Measurements from ENCODE around the gene ADAMTSL1.

Gene ADAMTSL1

DNA sequence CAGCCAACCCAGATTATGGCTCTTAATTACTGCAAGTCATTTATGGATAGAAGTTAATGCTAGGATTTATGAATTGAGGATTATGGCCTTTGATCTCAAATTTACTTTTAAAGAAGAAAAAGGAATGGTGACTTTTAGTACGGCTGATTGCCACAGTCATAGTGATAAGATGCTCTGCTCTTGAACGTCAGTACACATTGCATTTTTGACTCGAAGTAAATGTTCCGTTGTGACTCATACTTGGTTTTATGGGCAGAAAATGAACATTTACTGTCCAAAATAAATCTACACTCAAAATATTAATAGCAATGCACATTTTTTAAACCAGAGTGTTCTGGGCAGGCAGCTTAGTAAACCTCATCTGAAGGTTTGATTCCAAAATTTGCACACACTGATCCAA, 830 bp downstream of the ADAMTSL1 start:
- H3K9ac ChIP-seq, result no peak overlapping the region
- H3K27ac ChIP-seq, result no peak overlapping the region
- H3K27me3 ChIP-seq (ENCODE audit: insufficient read depth, low read depth), result no peaks in the 10 kb centered on the region
- no peak overlapping the region for H3K4me2 ChIP-seq
- no peaks in the 10 kb centered on the region for H4K20me1 ChIP-seq (ENCODE audit: insufficient read depth)
- no peaks in the 10 kb centered on the region for H3K79me2 ChIP-seq (ENCODE audit: insufficient read depth, low read depth)
- TF ChIP-seq, protein P1, sequence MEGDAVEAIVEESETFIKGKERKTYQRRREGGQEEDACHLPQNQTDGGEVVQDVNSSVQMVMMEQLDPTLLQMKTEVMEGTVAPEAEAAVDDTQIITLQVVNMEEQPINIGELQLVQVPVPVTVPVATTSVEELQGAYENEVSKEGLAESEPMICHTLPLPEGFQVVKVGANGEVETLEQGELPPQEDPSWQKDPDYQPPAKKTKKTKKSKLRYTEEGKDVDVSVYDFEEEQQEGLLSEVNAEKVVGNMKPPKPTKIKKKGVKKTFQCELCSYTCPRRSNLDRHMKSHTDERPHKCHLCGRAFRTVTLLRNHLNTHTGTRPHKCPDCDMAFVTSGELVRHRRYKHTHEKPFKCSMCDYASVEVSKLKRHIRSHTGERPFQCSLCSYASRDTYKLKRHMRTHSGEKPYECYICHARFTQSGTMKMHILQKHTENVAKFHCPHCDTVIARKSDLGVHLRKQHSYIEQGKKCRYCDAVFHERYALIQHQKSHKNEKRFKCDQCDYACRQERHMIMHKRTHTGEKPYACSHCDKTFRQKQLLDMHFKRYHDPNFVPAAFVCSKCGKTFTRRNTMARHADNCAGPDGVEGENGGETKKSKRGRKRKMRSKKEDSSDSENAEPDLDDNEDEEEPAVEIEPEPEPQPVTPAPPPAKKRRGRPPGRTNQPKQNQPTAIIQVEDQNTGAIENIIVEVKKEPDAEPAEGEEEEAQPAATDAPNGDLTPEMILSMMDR (conservative IDR thresholded peaks at IDR 0.05; ENCODE audit: low read depth, low read length), result no peak
- H3K4me1 ChIP-seq (ENCODE audit: low read depth, poor library complexity, severe bottlenecking), result no peaks in the 10 kb centered on the region
- H3K4me3 ChIP-seq (IDR thresholded peaks at IDR 0.05; ENCODE audit: insufficient read depth, low read depth, low read length), result no peak overlapping the region
- no peak overlapping the region for H2AFZ ChIP-seq (ENCODE audit: low read depth)
- H3K36me3 ChIP-seq (ENCODE audit: insufficient read depth), result no peaks in the 10 kb centered on the region

DNA sequence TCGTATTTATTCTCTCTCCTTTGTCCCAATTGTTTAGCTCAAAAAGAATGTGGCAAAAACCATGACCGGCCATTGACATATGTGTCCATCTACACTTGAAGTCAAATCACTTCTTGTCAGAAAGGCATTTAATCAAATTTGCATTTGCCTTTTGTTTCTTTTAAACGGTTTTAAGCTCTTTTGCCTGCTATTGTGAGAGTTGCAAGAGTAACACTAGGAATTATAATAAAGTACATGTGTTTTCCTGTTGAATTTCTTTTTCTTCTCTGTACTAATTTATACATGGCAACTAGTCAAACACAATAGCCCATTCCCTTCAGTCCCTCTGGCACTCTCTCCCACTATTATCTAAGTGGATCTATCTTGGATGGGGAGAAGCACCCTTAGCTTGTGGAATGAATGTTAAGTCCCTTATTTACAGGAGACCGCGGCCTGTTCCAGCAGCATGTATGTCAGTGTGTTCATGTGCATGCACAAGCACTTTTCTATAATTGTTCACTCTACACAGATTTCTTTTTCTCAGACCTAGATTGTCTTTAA, 3.2 kb downstream of the ADAMTSL1 start:
- Histone ChIP-seq H3K4me1 (ENCODE audit: low read depth, poor library complexity, severe bottlenecking) (no peaks in the 10 kb centered on the region), H3K4me2 (no peak overlapping the region), H3K79me2 (ENCODE audit: insufficient read depth, low read depth) (no peaks in the 10 kb centered on the region), H3K36me3 (ENCODE audit: insufficient read depth) (no peaks in the 10 kb centered on the region), H3K9ac (no peak overlapping the region), H3K27me3 (ENCODE audit: insufficient read depth, low read depth) (no peaks in the 10 kb centered on the region), H4K20me1 (ENCODE audit: insufficient read depth) (no peaks in the 10 kb centered on the region), H3K27ac (no peak overlapping the region), H3K4me3 (IDR thresholded peaks at IDR 0.05; ENCODE audit: insufficient read depth, low read depth, low read length) (no peak overlapping the region), H2AFZ (ENCODE audit: low read depth) (no peak overlapping the region)
- TF ChIP-seq, protein P1 (conservative IDR thresholded peaks at IDR 0.05; ENCODE audit: low read depth, low read length), result no peak

DNA sequence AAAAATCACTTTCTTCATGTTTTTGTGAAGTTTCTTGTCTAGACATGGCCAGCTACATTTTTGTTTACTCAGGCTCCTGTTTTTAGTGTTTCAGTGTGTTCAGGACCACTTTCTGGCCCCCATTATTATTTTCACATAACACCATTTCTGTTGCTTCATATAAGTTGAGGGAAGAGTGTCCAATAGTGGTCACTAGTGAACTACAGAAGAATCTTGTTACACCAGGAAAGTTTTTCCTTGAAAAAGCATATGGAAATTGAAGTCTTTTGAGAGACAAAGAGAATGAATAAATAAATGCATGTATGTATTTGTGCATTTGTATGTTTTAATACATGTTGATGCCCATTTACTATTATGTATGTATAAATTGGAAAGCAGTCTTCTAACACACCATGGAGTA, 3.8 kb downstream of the ADAMTSL1 start:
- H2AFZ ChIP-seq (ENCODE audit: low read depth), result no peak overlapping the region
- no peaks in the 10 kb centered on the region for H3K36me3 ChIP-seq (ENCODE audit: insufficient read depth)
- no peak overlapping the region for H3K4me2 ChIP-seq
- no peaks in the 10 kb centered on the region for H3K27me3 ChIP-seq (ENCODE audit: insufficient read depth, low read depth)
- no peak overlapping the region for H3K4me3 ChIP-seq (IDR thresholded peaks at IDR 0.05; ENCODE audit: insufficient read depth, low read depth, low read length)
- H4K20me1 ChIP-seq (ENCODE audit: insufficient read depth), result no peaks in the 10 kb centered on the region
- TF ChIP-seq, protein P1 (conservative IDR thresholded peaks at IDR 0.05; ENCODE audit: low read depth, low read length), result no peak
- no peaks in the 10 kb centered on the region for H3K4me1 ChIP-seq (ENCODE audit: low read depth, poor library complexity, severe bottlenecking)
- no peak overlapping the region for H3K27ac ChIP-seq
- no peaks in the 10 kb centered on the region for H3K79me2 ChIP-seq (ENCODE audit: insufficient read depth, low read depth)
- H3K9ac ChIP-seq, result no peak overlapping the region

DNA sequence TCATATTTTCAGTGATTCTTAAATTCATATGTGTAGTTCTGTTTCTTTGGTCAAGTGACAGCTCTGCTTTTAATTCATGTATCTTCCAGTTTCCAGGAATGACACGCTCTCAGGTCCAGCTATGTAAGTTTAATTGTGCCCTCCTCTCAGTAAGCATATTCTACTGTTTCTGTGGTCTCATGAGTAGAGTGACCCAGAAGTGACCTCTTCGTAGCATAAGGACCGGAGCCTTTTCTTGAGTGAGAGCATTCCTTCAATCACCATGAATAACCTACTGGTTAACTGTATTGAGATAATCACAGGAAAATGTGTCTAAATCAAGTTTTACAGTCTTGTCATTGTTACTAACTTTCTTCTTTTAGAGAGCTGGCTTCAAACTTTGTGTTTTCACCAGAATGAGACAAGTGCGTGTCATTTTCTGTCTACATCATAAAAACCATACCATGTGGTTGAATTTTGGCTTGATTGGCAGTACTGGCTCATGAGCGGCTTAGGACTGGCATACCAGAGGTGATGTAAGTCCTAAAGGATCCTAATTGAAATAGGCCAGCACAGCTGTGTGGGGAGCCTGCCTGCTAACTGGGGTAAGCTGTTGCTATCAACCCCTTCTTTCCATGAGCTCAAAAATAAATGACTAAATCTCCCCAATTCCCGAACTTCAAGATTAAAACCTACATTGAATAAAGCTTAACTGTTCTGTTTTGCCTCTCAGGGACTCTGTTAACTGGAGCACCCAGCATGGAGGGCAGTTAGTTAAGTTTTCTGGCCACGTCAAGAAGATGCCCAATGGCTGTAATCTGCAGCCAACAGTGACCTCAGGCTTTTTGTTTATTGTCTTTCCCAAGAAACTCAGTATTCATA, 4.8 kb downstream of the ADAMTSL1 start:
- H4K20me1 ChIP-seq (ENCODE audit: insufficient read depth), result no peaks in the 10 kb centered on the region
- H3K27me3 ChIP-seq (ENCODE audit: insufficient read depth, low read depth), result no peaks in the 10 kb centered on the region
- H3K27ac ChIP-seq, result no peak overlapping the region
- TF ChIP-seq, protein P1 (conservative IDR thresholded peaks at IDR 0.05; ENCODE audit: low read depth, low read length), result no peak
- H3K4me1 ChIP-seq (ENCODE audit: low read depth, poor library complexity, severe bottlenecking), result no peaks in the 10 kb centered on the region
- H3K79me2 ChIP-seq (ENCODE audit: insufficient read depth, low read depth), result no peaks in the 10 kb centered on the region
- H2AFZ ChIP-seq (ENCODE audit: low read depth), result no peak overlapping the region
- H3K36me3 ChIP-seq (ENCODE audit: insufficient read depth), result no peaks in the 10 kb centered on the region
- no peak overlapping the region for H3K4me3 ChIP-seq (IDR thresholded peaks at IDR 0.05; ENCODE audit: insufficient read depth, low read depth, low read length)
- H3K4me2 ChIP-seq, result no peak overlapping the region
- H3K9ac ChIP-seq, result no peak overlapping the region

All from KMS-11 (cell line).